GM12878 (cell line): ENCODE data around the gene DUSP18.

ENCODE experiments used
- ATF7 ChIP-seq: fragments of 450-650 bp; IDR thresholded peaks from 2 replicates; pipeline ENCODE4 v1.6.1; 2016; ENCODE audit warnings: low read depth, mild to moderate bottlenecking
- BCL3 ChIP-seq: IDR thresholded peaks from 2 replicates; pipeline ENCODE4 v1.6.1; 2011; ENCODE audit warnings: borderline replicate concordance, low read depth, mild to moderate bottlenecking, moderate library complexity, low read length; ENCODE audit not compliant: insufficient read depth, poor library complexity, severe bottlenecking
- CHD4 ChIP-seq: fragments of 200-600 bp; sonication (generic); IDR thresholded peaks from 2 replicates; pipeline ENCODE4 v1.6.1; 2016; ENCODE audit warnings: mild to moderate bottlenecking
- CTCF ChIP-seq, 3 experiments: IDR thresholded peaks in 2 of 3; conservative IDR thresholded peaks in 1 of 3; 2 replicates each; pipeline ENCODE4 v1.5.1; 2011; ENCODE audit warnings: low read depth in 3 of 3, low read length in 3 of 3, mild to moderate bottlenecking in 3 of 3, control low read depth in 2 of 3, moderate library complexity in 2 of 3, inconsistent platforms in 1 of 3, mixed read lengths in 1 of 3; ENCODE audit not compliant: control insufficient read depth in 2 of 3, insufficient read depth in 1 of 3; ENCODE audit errors: extremely low read depth in 1 of 3
- EZH2 ChIP-seq: IDR thresholded peaks from 2 replicates; pipeline ENCODE4 v1.6.1; 2012; ENCODE audit warnings: low read depth, mild to moderate bottlenecking, control low read depth, inconsistent platforms, low read length, borderline replicate concordance; ENCODE audit not compliant: control insufficient read depth
- HDAC6 ChIP-seq: fragments of 200-600 bp; sonication (generic); IDR thresholded peaks from one replicate; pipeline ENCODE4 v1.8.0; 2017; ENCODE audit warnings: antibody characterized with exemption; ENCODE audit not compliant: unreplicated experiment
- JUNB ChIP-seq: IDR thresholded peaks from 2 replicates; pipeline ENCODE4 v1.6.1; 2016; ENCODE audit warnings: antibody characterized with exemption, mild to moderate bottlenecking
- NRF1 ChIP-seq: conservative IDR thresholded peaks from 2 replicates; pipeline ENCODE4 v1.6.1; 2011; ENCODE audit warnings: mild to moderate bottlenecking, low read depth, low read length, improper control_type of control experiment
- POLR2A ChIP-seq: IDR thresholded peaks from 2 replicates; pipeline ENCODE4 v1.6.1; 2011; ENCODE audit warnings: low read depth, mild to moderate bottlenecking, low read length
- RAD21 ChIP-seq: IDR thresholded peaks from 2 replicates; pipeline ENCODE4 v1.6.1; 2011; ENCODE audit warnings: mild to moderate bottlenecking, low read depth, low read length, moderate library complexity; ENCODE audit not compliant: insufficient read depth
- RELA ChIP-seq: fragments of 450-650 bp; IDR thresholded peaks from 2 replicates; pipeline ENCODE4 v1.8.0; 2014; ENCODE audit warnings: borderline replicate concordance; ENCODE audit not compliant: partially characterized antibody
- SIN3A ChIP-seq: IDR thresholded peaks from 2 replicates; pipeline ENCODE4 v1.6.1; 2012; ENCODE audit warnings: low read depth, low read length, improper control_type of control experiment
- USF2 ChIP-seq: IDR thresholded peaks from 2 replicates; pipeline ENCODE4 v1.6.1; 2011; ENCODE audit warnings: low read depth, low read length, improper control_type of control experiment, borderline replicate concordance
- ZNF592 ChIP-seq: fragments of 450-650 bp; IDR thresholded peaks from 2 replicates; pipeline ENCODE4 v1.6.1; 2017; ENCODE audit warnings: mild to moderate bottlenecking, moderate library complexity

GRCh38 chr22:30665266-30665665, 2.4 kb downstream of the DUSP18 start:
- TF ChIP-seq RAD21 (no peak), CTCF (IDR thresholded peaks at IDR 0.05 in 2 of 3, conservative IDR thresholded peaks at IDR 0.05 in 1 of 3; ENCODE audit: control insufficient read depth in 2 of 3, extremely low read depth in 1 of 3, insufficient read depth in 1 of 3, low read depth in 3 of 3, low read length in 3 of 3) (no peak), CHD4 (no peak), EZH2 (no peak), RELA (no peak), NRF1 (no peak), ATF7 (no peak), BCL3 (no peak), SIN3A (no peak), JUNB (no peak), ZNF592 (no peak), POLR2A (no peak), HDAC6 (no peak), USF2 (no peak)
